GM21390 (cell line): ENCODE measurements around the gene SPANXN3.
"Not testable (repeated sequence)": the region's sequence is repeated elsewhere in the genome, so short reads cannot be mapped to it uniquely, and the experiment has no call there.

ENCODE experiments used
- ATAC-seq: cut with Tn5 transposase; IDR thresholded peaks from one replicate; pipeline ENCODE4 v1.9.1; 2021; ENCODE audit not compliant: unreplicated experiment

The SPANXN3 gene

GRCh38 chrX:143517375-143517774, at the start of gene SPANXN3:
Gene SPANXN3, minus strand, starts transcription at chrX:143517475. Its CDS starts 84 bp downstream, at chrX:143517391.
- not testable (repeated sequence) for ATAC-seq

DNA sequence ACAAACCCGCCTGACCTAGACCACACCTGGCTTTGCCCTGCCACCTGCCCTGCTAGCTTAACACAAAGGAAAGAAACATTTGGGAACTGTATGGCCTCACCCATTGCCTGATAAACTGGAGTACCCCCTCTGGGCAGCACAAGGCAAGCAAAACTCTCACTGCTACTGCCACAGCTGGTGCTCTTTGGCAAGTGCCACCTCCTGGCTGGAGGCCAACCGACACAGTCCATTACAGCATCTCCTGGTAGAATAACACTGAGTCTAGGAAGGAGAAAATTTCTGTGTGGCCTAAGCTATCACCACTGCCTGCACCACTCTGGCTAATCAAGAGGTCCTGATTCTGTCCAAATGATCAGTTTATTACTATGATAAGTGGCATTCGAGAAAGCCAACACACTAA, 18.9 kb upstream of the SPANXN3 start:
- ATAC-seq, result no peak

- not testable (repeated sequence) for ATAC-seq
Measured at GRCh38 chrX:143502196-143502595, 15.1 kb downstream of the SPANXN3 start.

DNA sequence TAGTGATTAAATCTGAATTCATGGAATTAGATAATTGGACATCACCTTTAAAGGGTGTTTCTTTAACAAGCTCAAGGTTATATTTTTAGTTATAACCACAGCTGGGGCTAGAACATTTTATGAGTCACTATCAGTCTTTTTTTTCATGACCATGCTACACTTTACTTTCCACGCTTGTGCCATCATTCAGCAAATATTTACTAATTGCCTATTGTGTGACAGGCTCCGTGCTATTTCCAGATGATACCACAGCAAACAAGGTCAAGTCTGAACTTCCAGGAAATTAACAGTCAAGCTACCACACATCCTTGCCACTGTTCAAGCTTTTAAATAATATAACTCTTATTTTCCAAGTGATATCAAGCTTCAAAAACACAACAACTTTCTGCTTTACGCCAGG, 16.5 kb downstream of the SPANXN3 start:
- ATAC-seq, result no peak

DNA sequence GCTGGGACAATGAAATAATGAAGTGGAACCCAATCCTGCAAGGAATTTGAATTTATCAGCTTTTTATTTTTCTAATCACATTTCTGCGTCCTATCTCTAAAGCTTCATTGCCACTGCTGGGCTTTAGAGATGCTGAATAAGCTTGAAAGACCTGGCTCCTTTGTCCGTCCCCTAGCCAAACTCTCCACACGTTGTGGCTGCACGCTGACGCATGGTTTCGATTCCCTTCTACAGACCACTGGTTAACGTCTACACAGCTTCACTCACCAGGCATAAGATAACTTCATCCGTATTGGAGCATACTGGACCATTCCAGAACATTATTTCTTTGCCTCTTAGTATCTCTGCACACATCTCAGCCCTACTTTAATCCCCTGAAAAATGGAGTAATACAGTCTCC, 31.2 kb downstream of the SPANXN3 start:
- no peak for ATAC-seq

GRCh38 chrX:143476751-143477150, 40.5 kb downstream of the SPANXN3 start:
- ATAC-seq, result no peak

DNA sequence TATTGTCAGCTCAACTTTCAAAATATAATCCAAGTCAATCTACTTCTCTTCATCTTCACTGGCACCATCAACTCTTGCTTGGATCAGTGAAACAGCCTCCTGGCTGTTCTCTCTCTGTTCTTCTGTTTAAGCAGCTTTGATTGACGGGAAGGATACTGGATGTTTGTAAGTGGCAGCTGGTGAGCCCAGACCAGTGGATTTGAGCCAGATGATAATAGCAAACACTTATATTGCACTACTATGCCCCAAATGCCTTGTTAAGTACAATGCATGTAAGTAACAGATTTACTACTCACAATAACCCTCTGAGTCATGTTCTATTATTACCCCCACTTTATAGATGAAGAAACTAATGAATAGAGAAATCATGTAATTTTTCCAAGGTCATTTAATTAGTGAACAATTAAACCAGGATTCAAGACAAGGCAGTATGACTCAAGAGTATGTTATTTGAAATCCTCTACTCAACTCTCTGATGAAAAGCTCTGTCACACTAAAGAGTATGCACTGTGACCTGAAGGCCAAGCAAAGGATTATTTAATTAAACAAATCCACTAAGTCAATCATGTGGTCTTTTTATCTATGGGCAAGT, 44.8 kb downstream of the SPANXN3 start:
- ATAC-seq, result no peak

DNA sequence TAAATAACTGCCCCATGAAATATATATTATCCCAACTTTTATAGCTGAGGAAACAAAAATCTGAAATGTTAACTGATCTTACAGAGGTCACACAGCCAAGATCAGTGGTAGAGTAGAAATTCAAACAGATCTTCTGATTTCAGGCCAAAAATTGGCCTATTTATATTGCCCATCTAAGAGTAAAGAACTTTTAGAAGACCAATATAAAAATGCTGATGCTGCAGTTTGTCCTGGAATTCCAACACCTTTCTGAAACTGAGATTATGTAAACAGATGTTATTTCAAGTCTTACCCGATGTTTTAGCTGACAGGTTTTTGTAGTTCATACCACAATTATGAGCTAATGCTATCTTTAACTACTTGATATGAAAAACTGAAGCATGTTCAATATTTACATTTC, 51.1 kb downstream of the SPANXN3 start:
- no peak for ATAC-seq

- ATAC-seq, result no peak
Measured at GRCh38 chrX:143462696-143463095, 54.6 kb downstream of the SPANXN3 start.

- no peak for ATAC-seq
Measured at GRCh38 chrX:143461606-143462005, 55.7 kb downstream of the SPANXN3 start.
